ENCODE results near the gene KPNA5.
"Not testable (repeated sequence)": the region's sequence is repeated elsewhere in the genome, so short reads cannot be mapped to it uniquely, and the experiment has no call there.

KPNA5 gene

DNA sequence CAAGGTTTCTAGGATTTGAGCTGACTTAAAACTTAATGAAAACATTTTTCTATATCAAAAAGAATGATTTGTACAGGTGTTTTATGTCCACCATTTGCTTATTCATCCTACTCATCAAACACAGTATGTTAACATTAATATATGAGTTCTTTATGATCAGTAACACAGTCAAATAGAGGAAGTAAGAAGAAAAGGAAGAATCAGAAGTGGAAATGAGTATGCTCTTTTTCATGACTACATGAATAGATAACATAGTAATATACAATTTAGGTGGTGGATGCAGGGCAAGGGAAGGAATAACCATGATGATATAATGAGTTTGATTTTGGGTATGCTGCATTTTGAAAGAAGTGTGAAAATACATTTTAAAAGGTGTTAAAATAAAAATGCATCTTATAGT, 16.5 kb downstream of the KPNA5 start:
- no peak for DNase-seq (ENCODE audit: low read depth in 1 of 2, low spot score in 1 of 2)

GRCh38 chr6:116703888-116704287, 22.9 kb downstream of the KPNA5 start:
- not testable (repeated sequence) for DNase-seq (ENCODE audit: low read depth in 1 of 2, low spot score in 1 of 2)

GRCh38 chr6:116705917-116706316, 24.9 kb downstream of the KPNA5 start:
- no peak for DNase-seq (ENCODE audit: low read depth in 1 of 2, low spot score in 1 of 2)

DNA sequence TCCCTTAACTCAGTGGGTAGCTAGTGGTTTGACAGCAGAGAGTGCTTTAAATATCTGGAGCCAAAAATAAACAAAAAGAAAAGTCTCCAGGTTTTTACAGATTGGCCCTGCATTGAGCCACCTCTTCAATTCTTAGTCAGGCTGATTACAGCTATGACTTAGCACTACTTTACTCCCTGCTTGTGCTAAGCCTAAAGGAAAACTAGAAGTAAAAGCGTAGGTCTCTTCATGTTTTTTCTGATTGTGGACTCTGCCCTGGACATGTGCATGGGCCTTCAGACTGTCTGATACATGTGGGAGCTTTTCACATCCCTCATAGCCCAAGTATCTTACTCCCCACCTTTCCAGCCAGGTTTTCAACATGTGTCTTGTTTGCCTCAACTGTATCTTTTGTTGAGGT, 33.3 kb downstream of the KPNA5 start:
- no peak for DNase-seq (ENCODE audit: low read depth in 1 of 2, low spot score in 1 of 2)

DNA sequence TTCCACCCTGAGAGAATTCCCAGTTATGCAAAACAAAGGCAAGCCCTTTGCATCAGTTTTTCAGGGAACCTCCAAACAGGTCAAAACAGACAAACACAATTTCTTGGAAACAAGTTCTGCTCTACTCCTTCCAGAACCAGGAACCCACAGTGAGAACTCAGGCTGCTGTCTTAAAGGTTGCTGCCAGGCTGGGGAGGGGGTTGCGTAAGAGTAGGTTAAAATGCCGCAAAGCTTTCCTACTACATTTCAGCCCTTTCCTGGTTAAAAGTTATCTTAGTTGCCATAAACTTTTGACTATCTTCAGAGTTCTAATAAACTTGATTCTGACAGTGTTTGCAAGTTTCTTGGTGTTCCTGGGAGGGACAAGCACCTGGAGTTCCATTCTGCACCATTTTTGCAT, 33.8 kb downstream of the KPNA5 start:
- no peak for DNase-seq (ENCODE audit: low read depth in 1 of 2, low spot score in 1 of 2)

- no peak for DNase-seq (ENCODE audit: low read depth in 1 of 2, low spot score in 1 of 2)
Observed at GRCh38 chr6:116726947-116727346, 45.9 kb downstream of the KPNA5 start.

- no peak for DNase-seq (ENCODE audit: low read depth in 1 of 2, low spot score in 1 of 2)
Observed at GRCh38 chr6:116730513-116730912, 49.5 kb downstream of the KPNA5 start.

GRCh38 chr6:116737004-116737403, 56.0 kb downstream of the KPNA5 start:
- DNase-seq (ENCODE audit: low read depth in 1 of 2, low spot score in 1 of 2), result no peak

DNA sequence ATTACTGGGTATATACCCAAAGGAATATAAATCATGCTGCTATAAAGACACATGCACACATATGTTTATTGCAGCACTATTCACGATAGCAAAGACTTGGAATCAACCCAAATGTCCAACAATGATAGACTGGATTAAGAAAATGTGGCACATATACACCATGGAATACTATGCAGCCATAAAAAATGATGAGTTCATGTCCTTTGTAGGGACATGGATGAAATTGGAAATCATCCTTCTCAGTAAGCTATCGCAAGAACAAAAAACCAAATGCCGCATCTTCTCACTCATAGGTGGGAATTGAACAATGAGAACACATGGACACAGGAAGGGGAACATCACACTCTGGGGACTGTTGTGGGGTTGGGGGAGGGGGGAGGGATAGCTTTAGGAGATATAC, 59.5 kb downstream of the KPNA5 start:
- DNase-seq (ENCODE audit: low read depth in 1 of 2, low spot score in 1 of 2), result not testable (repeated sequence)

- DNase-seq (ENCODE audit: low read depth in 1 of 2, low spot score in 1 of 2), result no peak
Observed at GRCh38 chr6:116741571-116741970, 60.6 kb downstream of the KPNA5 start.

DNA sequence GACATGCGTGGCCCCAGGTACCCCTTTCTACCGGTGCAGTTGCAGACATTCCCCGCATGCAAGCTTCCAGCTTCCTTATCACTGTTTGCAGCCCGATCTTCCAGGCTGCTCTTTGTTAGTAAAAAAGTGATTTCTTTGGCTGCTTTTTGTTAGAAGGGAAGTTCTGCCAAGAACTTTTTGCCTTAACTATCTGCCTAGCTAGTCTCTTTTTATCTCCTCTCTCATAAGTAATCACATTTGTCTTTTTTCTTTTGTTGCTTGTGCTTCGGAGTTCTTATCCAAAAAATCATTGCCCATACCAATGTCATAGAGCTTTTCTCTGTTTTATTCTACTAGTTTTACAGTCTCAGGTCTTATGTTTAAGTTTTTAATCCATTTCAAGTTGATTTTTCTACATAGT, 64.2 kb downstream of the KPNA5 start:
- no peak for DNase-seq (ENCODE audit: low read depth in 1 of 2, low spot score in 1 of 2)

- DNase-seq (ENCODE audit: low read depth in 1 of 2, low spot score in 1 of 2), result no peak
Observed at GRCh38 chr6:116761779-116762178, 80.8 kb downstream of the KPNA5 start.

DNA sequence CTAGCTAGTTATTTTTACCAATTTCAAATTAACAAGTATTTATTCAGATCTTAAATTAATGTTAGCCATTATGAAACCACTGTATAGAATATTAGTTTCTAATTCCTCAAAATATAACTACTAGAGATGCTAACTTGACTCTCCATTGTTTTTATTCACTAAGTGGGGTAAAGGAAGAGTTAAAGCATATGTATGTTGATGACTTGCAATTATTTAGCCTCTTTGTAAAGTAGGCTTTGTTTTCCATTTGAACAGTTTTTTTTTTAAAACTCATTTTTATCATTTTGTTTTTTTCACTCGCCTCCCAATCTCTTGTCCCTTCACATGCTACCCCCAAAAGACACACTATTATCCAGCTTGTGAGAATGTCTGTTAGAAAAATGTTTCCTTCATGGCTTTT, 81.2 kb downstream of the KPNA5 start:
- no peak for DNase-seq (ENCODE audit: low read depth in 1 of 2, low spot score in 1 of 2)

- DNase-seq (ENCODE audit: low read depth in 1 of 2, low spot score in 1 of 2), result no peak
Observed at GRCh38 chr6:116763048-116763447, 82.0 kb downstream of the KPNA5 start.

DNA sequence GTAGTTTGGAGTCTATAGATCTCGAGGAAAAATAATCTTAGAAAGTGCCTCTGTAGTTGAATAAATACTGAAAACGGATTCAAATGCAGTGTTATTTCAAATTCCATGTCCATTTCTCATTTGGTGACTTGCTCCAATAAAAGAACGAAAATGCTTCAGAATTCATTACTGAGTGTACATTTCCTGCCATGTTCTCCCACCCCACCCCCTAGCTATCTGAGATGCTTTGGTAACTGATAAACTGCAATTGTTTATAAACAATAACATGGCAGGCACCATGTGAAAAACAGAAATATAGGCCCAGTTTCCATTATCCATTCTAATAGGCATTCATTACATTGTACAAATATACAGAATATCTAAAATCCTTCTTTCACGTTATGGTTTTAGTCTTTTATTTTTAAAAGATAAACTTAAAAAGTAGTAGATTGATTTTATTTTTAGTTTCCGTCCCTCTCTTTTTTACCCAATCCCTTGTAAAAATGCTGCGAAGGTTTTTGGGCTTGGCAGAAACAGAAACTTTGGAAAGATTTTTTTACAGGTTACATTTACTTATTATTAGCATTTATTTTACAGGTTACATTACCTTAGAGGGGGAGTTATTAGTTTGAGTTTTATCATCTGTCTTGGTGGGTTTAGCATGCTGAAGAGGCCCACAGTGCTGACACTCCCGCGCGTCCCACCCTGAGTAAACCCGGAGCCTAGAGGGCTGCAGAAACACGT, 83.1 kb downstream of the KPNA5 start:
- no peak for DNase-seq (ENCODE audit: low read depth in 1 of 2, low spot score in 1 of 2)

- DNase-seq (ENCODE audit: low read depth in 1 of 2, low spot score in 1 of 2), result no peak
Observed at GRCh38 chr6:116764629-116764960, 83.6 kb downstream of the KPNA5 start.

GRCh38 chr6:116764961-116765841, 84.2 kb downstream of the KPNA5 start, which contains the start of gene FAM162B:
FAM162B (minus strand) TSS chr6:116765719; CDS start chr6:116765576, 143 bp downstream.
- no peak for DNase-seq (ENCODE audit: low read depth in 1 of 2, low spot score in 1 of 2)

DNA sequence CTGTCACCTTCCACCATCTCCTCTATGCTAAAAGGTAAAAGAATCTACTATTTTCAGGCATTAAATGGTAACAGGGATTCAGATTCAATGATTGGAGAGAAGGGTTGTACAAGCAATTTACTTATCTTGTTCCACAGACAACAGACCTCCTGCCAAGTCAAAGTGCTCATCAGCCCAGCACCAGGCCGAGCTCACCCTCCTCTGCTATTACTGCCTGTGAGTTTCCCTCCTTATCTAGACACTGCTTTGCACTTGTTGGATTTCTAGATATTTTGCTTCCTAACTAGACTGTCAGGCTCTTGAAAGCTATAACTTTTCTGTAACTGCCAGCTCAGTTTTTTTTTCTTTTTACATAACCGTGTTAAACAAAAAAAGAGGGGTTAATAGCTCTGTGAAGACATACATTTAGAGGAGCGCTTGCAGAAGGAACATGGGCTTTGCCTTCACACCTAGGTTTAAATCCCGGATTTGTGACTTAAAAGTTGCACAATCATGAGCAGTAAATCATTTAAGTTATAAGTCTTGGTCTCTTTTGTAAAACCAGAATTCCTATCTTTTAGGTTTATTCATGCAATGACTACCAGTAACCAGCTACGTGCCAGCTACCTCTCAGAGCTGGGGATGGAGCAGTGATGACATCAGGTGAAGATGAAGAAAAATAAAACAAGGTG, 85.6 kb downstream of the KPNA5 start:
- DNase-seq (ENCODE audit: low read depth in 1 of 2, low spot score in 1 of 2), result no peak

GRCh38 chr6:116767715-116768114, 86.7 kb downstream of the KPNA5 start:
- no peak for DNase-seq (ENCODE audit: low read depth in 1 of 2, low spot score in 1 of 2)

DNA sequence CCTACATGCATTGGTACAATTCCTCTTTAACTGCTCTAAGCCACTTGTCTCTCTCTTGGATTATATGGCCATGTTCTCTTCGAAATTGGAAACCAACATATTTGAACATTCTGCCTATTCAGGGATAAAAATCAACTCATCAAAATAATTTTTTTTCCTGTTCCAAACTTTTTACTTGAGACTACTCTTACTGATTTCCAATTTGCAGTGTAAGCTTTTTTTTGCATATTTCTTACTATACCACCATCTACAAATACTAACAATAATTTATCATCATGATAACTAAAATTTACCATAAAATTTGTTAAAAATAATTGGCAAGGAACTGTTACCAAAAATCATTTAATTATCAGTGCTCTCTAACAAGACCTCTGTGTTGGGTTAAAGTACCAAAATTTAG, 91.4 kb downstream of the KPNA5 start:
- DNase-seq (ENCODE audit: low read depth in 1 of 2, low spot score in 1 of 2), result no peak

DNA sequence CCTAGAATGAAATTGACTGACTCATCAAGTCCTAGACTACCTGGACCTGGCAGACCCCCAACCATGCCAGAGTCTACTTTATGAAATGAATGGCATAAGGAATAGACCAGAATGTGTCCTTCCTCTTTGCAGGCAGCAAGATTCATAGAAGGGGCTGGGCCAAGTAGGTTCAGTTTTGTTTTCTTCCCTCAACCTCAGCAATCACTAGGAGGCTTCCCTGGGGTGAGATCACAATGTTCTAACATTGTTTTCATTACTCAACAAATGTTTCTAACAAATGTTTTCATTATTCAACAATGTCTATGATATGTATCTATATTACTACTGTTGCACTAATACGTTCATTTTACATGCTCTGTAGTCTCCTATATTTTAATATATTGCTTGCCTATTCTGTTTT, 92.9 kb downstream of the KPNA5 start:
- no peak for DNase-seq (ENCODE audit: low read depth in 1 of 2, low spot score in 1 of 2)

GRCh38 chr6:116779573-116780164, 98.7 kb downstream of the KPNA5 start:
- no peak for DNase-seq (ENCODE audit: low read depth in 1 of 2, low spot score in 1 of 2)

All from stimulated activated CD4-positive, alpha-beta T cell treated with anti-CD3 and anti-CD28 coated beads, Interleukin-15, amount 100 ng/mL, for 1 hour (primary cell).